ENCODE results near the gene ZCCHC7.

The ZCCHC7 gene

DNA sequence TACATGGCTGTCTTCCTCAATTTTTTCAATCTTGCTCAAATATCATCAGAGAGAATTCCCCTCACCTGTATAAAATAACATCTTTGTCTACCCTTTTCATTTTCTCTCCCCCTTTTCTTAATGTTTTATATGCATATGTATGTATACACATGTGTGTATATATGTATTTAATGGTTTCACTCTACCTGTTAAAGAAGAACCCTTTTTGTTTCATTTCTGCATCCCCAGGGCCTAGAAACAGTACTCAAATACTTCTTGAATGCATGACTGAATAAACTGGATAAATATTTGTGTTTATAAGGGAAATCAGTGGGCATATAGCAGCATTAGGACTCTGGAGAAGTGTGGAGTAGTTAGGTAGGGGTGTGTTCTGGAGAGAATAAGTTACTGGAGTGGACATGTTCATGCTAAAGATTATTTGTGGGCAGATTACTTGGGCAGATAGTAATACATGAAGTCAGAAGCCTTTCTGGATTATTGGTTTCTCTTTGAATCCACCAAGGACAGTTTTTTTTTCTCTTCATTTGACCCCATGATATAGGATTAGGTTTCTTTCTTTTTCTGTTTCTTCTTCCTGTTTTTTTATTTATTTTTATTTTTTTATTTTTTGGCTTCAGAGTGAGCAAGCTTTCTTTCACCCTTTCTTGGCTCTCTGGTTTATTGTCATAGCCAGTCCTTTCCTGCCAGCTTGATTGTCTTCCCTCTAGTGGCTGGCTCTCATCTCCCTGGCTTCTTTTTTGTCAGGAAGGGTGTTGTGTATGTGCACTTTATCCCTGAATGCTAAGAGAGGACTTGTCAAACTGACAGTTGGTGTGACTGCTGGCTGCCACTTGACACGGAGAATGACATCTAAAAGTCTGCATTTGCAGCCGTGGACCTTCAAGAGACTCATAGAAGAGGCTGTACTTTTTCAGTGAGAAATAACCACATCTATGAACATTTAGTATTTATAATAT is 89.3 kb downstream of the ZCCHC7 start:
- H3K4me3 ChIP-seq (ENCODE audit: control insufficient read depth, low read depth, low read length): no peak overlapping the region
- DNase-seq (ENCODE audit: low read depth): peak; percentile 11
- peak; percentile 17 for TF ChIP-seq CTCF (conservative IDR thresholded peaks at IDR 0.05; ENCODE audit: control insufficient read depth, insufficient read depth, low read depth, low read length)

DNA sequence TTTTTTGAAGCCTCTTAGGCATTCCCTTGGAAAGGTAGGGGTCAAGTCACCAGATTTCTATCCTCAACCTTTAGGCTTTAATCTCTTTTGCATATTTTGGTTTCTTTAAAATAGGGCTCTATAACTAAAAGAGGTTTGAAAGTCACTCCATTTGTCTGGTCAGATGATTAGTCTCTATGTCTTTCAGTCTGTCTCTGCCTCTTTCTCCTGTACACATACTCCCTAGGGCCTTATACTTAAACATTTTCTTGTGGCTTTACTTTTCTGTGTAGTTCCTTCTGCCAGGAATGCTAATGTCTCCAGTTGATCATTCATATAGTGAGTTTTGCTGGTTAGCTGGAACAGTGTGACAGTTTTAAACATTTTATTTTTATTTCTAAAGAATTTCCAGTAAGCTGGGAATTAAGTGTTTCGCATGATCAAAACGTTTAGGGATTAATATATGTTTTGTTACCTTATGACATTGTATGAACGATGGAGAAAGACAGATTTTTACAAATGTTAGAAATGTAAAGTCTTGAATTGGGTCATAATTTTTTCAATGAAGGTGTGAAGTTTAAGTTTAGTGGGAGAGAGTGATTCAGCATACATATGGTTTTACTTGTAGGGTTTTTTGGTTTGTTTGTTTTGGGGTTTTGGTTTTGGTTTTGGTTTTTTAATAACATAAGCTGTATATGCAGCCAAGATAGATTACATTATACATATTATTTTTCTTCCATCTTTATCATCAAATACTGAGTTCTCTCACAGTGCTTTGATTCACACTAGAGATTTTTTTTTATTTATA is 90.6 kb downstream of the ZCCHC7 start:
- no peak for TF ChIP-seq CTCF (conservative IDR thresholded peaks at IDR 0.05; ENCODE audit: control insufficient read depth, insufficient read depth, low read depth, low read length)
- DNase-seq (ENCODE audit: low read depth): peak; percentile 11
- H3K4me3 ChIP-seq (ENCODE audit: control insufficient read depth, low read depth, low read length): no peak overlapping the region

DNA sequence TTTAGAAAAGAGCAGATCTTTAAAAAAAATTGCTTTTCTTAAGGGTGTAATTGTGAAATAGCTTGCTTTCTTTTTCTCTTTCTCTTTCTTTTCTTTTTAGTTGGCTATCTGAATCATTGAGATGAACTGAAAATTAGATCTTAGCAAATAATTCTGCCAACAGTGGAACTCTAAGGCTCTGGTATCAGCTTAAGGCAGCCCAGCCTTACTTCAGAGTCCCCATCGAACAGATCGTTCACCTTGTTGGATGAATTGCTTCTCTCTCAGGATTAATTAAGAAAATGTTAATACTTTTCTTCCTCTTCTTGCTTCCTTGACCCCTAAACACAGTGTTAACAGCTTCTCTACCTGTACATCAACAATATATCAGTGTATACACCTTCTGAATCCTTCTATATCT is 92.1 kb downstream of the ZCCHC7 start:
- DNase-seq (ENCODE audit: low read depth): no peak
- H3K4me3 ChIP-seq (ENCODE audit: control insufficient read depth, low read depth, low read length): no peak overlapping the region
- no peak for TF ChIP-seq CTCF (conservative IDR thresholded peaks at IDR 0.05; ENCODE audit: control insufficient read depth, insufficient read depth, low read depth, low read length)

GRCh38 chr9:37215381-37215780 is 95.0 kb downstream of the ZCCHC7 start:
- TF ChIP-seq CTCF (conservative IDR thresholded peaks at IDR 0.05; ENCODE audit: control insufficient read depth, insufficient read depth, low read depth, low read length): no peak
- DNase-seq (ENCODE audit: low read depth): no peak
- no peak overlapping the region for H3K4me3 ChIP-seq (ENCODE audit: control insufficient read depth, low read depth, low read length)

- H3K4me3 ChIP-seq (ENCODE audit: control insufficient read depth, low read depth, low read length): no peak overlapping the region
- TF ChIP-seq CTCF (conservative IDR thresholded peaks at IDR 0.05; ENCODE audit: control insufficient read depth, insufficient read depth, low read depth, low read length): no peak
- peak; percentile 46 for DNase-seq (ENCODE audit: low read depth)
Observed at GRCh38 chr9:37215830-37216229, 95.5 kb downstream of the ZCCHC7 start.

DNA sequence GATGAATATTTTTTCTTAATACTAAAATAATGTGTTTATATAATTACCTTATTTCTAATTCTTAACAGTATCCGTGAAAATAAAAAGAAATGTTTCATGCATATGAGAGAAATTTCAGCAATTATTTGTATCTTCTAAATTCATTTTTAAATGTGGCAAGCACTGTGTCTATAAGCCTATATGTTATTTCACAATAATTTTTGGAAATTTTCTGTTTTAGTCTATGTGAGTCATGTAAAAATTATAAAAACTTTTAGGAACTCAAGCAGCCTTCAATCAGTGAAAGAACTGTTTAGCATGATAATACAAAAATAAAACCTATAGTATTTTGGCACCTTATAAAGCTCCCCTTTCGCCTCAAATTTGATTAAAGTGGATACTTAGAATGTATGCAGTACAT is 96.8 kb downstream of the ZCCHC7 start:
- H3K4me3 ChIP-seq (ENCODE audit: control insufficient read depth, low read depth, low read length): no peak overlapping the region
- no peak for DNase-seq (ENCODE audit: low read depth)
- no peak for TF ChIP-seq CTCF (conservative IDR thresholded peaks at IDR 0.05; ENCODE audit: control insufficient read depth, insufficient read depth, low read depth, low read length)

Data from fibroblast of mammary gland (primary cell).